NCI-H1694 (cell line): ENCODE data around the gene IVNS1ABP.
"Not testable (repeated sequence)": the region's sequence is repeated elsewhere in the genome, so short reads cannot be mapped to it uniquely, and the experiment has no call there.

Source experiments
- DNase-seq: peaks from one replicate; lab custom pipeline; 2025; lab: John Stamatoyannopoulos, UW

Gene IVNS1ABP

DNA sequence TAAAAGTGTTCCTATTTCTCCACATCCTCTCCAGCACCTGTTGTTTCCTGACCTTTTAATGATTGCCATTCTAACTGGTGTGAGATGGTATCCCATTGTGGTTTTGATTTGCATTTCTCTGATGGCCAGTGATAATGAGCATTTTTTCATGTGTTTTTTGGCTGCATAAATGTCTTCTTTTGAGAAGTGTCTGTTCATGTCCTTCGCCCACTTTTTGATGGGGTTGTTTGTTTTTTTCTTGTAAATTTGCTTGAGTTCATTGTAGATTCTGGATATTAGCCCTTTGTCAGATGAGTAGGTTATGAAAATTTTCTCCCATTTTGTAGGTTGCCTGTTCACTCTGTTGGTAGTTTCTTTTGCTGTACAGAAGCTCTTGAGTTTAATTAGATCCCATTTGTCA, 64.6 kb downstream of the IVNS1ABP start:
- DNase-seq = not testable (repeated sequence)

DNA sequence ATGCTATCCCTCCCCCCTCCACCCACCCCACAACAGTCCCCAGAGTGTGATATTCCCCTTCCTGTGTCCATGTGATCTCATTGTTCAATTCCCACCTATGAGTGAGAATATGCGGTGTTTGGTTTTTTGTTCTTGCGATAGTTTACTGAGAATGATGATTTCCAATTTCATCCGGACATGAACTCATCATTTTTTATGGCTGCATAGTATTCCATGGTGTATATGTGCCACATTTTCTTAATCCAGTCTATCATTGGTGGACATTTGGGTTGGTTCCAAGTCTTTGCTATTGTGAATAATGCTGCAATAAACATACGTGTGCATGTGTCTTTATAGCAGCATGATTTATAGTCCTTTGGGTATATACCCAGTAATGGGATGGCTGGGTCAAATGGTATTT, 65.1 kb downstream of the IVNS1ABP start:
- DNase-seq = not testable (repeated sequence)

DNA sequence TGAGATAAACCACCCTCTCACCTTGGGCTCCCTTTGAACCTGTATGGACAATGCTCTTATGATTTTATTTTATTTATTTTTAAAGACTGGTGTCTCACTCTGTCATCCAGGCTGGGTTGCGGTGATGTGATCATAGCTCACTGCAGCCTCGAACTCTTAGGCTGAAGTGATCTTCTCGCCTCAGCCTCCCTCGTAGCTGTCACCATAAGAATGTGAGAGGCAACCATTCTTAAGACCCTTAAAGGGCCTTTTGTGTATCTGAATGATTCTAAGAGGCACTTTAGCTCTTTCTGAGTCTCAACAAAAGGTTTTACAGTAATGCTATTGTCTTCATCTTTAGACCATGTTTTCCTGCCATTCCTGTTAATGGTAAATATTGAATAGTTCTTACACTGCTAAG, 67.0 kb downstream of the IVNS1ABP start:
- DNase-seq = no peak

DNA sequence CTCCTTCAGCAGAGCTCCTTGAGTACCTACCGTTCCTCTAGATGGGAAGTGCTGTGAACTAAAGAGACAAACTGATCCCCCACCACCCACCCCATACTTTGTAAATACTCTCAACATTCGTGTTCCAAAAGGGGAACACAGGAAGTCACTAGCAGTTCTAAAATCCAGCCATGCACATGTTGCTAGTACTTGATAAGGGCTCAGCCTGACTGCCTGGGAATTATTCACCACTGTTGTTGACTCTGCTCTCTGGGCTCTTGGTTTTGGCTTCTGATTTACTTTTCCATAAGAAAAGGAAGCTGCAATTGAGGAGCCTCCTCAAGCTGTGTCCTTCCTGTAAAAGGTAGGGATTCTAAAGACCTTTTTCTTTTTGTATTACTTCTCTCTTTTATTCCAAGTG, 67.5 kb downstream of the IVNS1ABP start:
- no peak for DNase-seq
